Caco-2 (cell line): ENCODE measurements around the gene TTC7B. TPM values are rescaled to one million over a fixed set of nuclear protein-coding genes. Genes with fewer than 3 reads are reported as not detected.

Source experiments
- BruUV-seq: library from RNA; stranded (reverse); fragments of 400-500 nt; replicated peaks from 2 replicates; lab custom pipeline; 2021; lab: Mats Ljungman, UMichigan
- CTCF ChIA-PET: fragments of 300-600 bp; sonication (Branson Sonifier 250); formaldehyde crosslinking; loops from one replicate; lab custom pipeline; 2022; ENCODE audit warnings: antibody characterized with exemption; lab: Charles Lee
- POLR2A ChIA-PET: fragments of 300-600 bp; sonication (Branson Sonifier 250); formaldehyde crosslinking; loops from one replicate; lab custom pipeline; 2022; ENCODE audit warnings: antibody characterized with exemption; lab: Charles Lee
- DNase-seq, 2 experiments: peaks; one replicate each; pipeline versions ENCODE4 v3.0.0 to v3.0.0-alpha.2; 2020 to 2022
- H3K27me3 ChIP-seq: replicated peaks from 2 replicates; pipeline ENCODE4 v1.6.0; 2011; ENCODE audit warnings: low read length; ENCODE audit not compliant: control insufficient read depth, insufficient read depth
- H3K36me3 ChIP-seq: 2 replicates; pipeline ENCODE4 v1.5.1; 2011; ENCODE audit warnings: low read length; ENCODE audit not compliant: control insufficient read depth, insufficient read depth
- H3K4me1 ChIP-seq: fragments of 250-450 bp; sonication (Bioruptor Pico); 2 replicates; pipeline ENCODE4 v1.5.1; 2020; ENCODE audit warnings: mild to moderate bottlenecking
- H3K4me3 ChIP-seq: 2 replicates; pipeline ENCODE4 v1.5.1; 2011; ENCODE audit warnings: low read depth, mild to moderate bottlenecking, control low read depth, low read length
- H3K9me3 ChIP-seq: fragments of 250-450 bp; sonication (Bioruptor Pico); 2 replicates; pipeline ENCODE4 v1.5.1; 2020; ENCODE audit warnings: mild to moderate bottlenecking, moderate library complexity
- H3K27ac Mint-ChIP-seq: one replicate; pipeline ENCODE4 v1.8.0; 2022; ENCODE audit warnings: mixed read lengths; ENCODE audit not compliant: unreplicated experiment
- H3K27me3 Mint-ChIP-seq: one replicate; pipeline ENCODE4 v1.8.0; 2022; ENCODE audit warnings: mixed read lengths; ENCODE audit not compliant: insufficient read depth, unreplicated experiment
- H3K36me3 Mint-ChIP-seq: one replicate; pipeline ENCODE4 v1.8.0; 2022; ENCODE audit warnings: mild to moderate bottlenecking, mixed read lengths; ENCODE audit not compliant: insufficient read depth, unreplicated experiment
- H3K4me1 Mint-ChIP-seq: one replicate; pipeline ENCODE4 v1.8.0; 2022; ENCODE audit warnings: low read depth, mixed read lengths; ENCODE audit not compliant: unreplicated experiment
- H3K4me3 Mint-ChIP-seq: one replicate; pipeline ENCODE4 v1.8.0; 2022; ENCODE audit warnings: mild to moderate bottlenecking, moderate library complexity, mixed read lengths; ENCODE audit not compliant: unreplicated experiment
- H3K9me3 Mint-ChIP-seq: one replicate; pipeline ENCODE4 v1.8.0; 2022; ENCODE audit warnings: mixed read lengths; ENCODE audit not compliant: unreplicated experiment
- CTCF ChIP-seq, 2 experiments: fragments of 200-600 bp in 1 of 2; IDR thresholded peaks; 1 replicate in 1 of 2; 2 replicates in 1 of 2; pipeline versions ENCODE4 v1.5.1 to v1.8.0; 2011 to 2022; ENCODE audit warnings: antibody characterized with exemption in 1 of 2, control low read depth in 1 of 2, inconsistent platforms in 1 of 2, low read depth in 1 of 2, low read length in 1 of 2, mild to moderate bottlenecking in 1 of 2, moderate library complexity in 1 of 2; ENCODE audit not compliant: insufficient read depth in 1 of 2, severe bottlenecking in 1 of 2, unreplicated experiment in 1 of 2
- intact Hi-C: fragments of 100-400 bp; cut with micrococcal nuclease; formaldehyde crosslinking; loops from one replicate; pipeline ENCODE4 v1.10.0; 2022; ENCODE audit not compliant: unreplicated experiment
- total RNA-seq: library from RNA; stranded (reverse); gene quantifications from 2 replicates; pipeline ENCODE4 v1.2.3, GENCODE V29; 2022

The TTC7B gene
- total RNA-seq, 1 experiment from 2014 or later = 28.5 TPM

GRCh38 chr14:90647473-90648005 lies 168.7 kb downstream of the TTC7B start:
- H3K9me3 ChIP-seq = no peaks in the 10 kb centered on the region

GRCh38 chr14:90645842-90646443 lies 170.3 kb downstream of the TTC7B start:
- intact Hi-C loops = no loop called here
- peak; percentile 66 to 84 for DNase-seq
- no peaks in the 10 kb centered on the region for H3K9me3 ChIP-seq
- H3K27me3 Mint-ChIP-seq = no peaks in the 10 kb centered on the region
- CTCF ChIA-PET = no interaction called here
- POLR2A ChIA-PET = no interaction called here
- peaks cover 18% of the 10 kb centered on the region for H3K4me1 Mint-ChIP-seq
- H3K4me1 ChIP-seq = peaks cover 48% of the 10 kb centered on the region
- H3K27me3 ChIP-seq = no peaks in the 10 kb centered on the region
- BruUV-seq = no TSS peak
- H3K27ac Mint-ChIP-seq = peak overlapping the region; percentile 40
- TF ChIP-seq CTCF (IDR thresholded peaks at IDR 0.05; ENCODE audit: insufficient read depth in 1 of 2, low read depth in 1 of 2, low read length in 1 of 2, severe bottlenecking in 1 of 2, unreplicated experiment in 1 of 2) = no peak
- no peaks in the 10 kb centered on the region for H3K9me3 Mint-ChIP-seq
- no peak overlapping the region for H3K4me3 Mint-ChIP-seq
- peaks cover 6% of the 10 kb centered on the region for H3K36me3 Mint-ChIP-seq
- no peak overlapping the region for H3K4me3 ChIP-seq
- no peaks in the 10 kb centered on the region for H3K36me3 ChIP-seq

More at GRCh38 chr14:90647473-90648005, 168.7 kb downstream of the TTC7B start:
- no peak overlapping the region for H3K4me3 Mint-ChIP-seq
- CTCF ChIA-PET = no interaction called here
- POLR2A ChIA-PET = no interaction called here
- peaks cover 6% of the 10 kb centered on the region for H3K36me3 Mint-ChIP-seq
- no peak for TF ChIP-seq CTCF (IDR thresholded peaks at IDR 0.05; ENCODE audit: insufficient read depth in 1 of 2, low read depth in 1 of 2, low read length in 1 of 2, severe bottlenecking in 1 of 2, unreplicated experiment in 1 of 2)
- Histone ChIP-seq H3K36me3 (no peaks in the 10 kb centered on the region), H3K4me1 (peaks cover 32% of the 10 kb centered on the region), H3K27me3 (no peaks in the 10 kb centered on the region), H3K4me3 (no peak overlapping the region)
- intact Hi-C loops = no loop called here
- no TSS peak for BruUV-seq
- no peaks in the 10 kb centered on the region for H3K27me3 Mint-ChIP-seq
- no peaks in the 10 kb centered on the region for H3K9me3 Mint-ChIP-seq
- DNase-seq = no peak
- peaks cover 9% of the 10 kb centered on the region for H3K4me1 Mint-ChIP-seq
- H3K27ac Mint-ChIP-seq = no peak overlapping the region

GRCh38 chr14:90644882-90645281 lies 171.3 kb downstream of the TTC7B start:
- no peaks in the 10 kb centered on the region for H3K9me3 ChIP-seq
- H3K4me1 ChIP-seq = peaks cover 50% of the 10 kb centered on the region
- no peaks in the 10 kb centered on the region for H3K27me3 ChIP-seq
- no peaks in the 10 kb centered on the region for H3K36me3 ChIP-seq
- BruUV-seq = no TSS peak
- no peak for TF ChIP-seq CTCF (IDR thresholded peaks at IDR 0.05; ENCODE audit: insufficient read depth in 1 of 2, low read depth in 1 of 2, low read length in 1 of 2, severe bottlenecking in 1 of 2, unreplicated experiment in 1 of 2)
- POLR2A ChIA-PET = no interaction called here
- Mint-ChIP-seq H3K4me1 (peaks cover 22% of the 10 kb centered on the region), H3K27ac (no peak overlapping the region), H3K9me3 (no peaks in the 10 kb centered on the region), H3K27me3 (no peaks in the 10 kb centered on the region), H3K36me3 (peaks cover 6% of the 10 kb centered on the region), H3K4me3 (no peak overlapping the region)
- intact Hi-C loops = loop anchor here (5.0 kb wide), 1 partner anchor 42 kb away; no protein-coding TSS in a partner anchor
- DNase-seq = no peak
- CTCF ChIA-PET = no interaction called here
- no peak overlapping the region for H3K4me3 ChIP-seq
